NCI-H1436 (cell line): ENCODE results near the gene CWC25.
"Not testable (repeated sequence)": the region's sequence is repeated elsewhere in the genome, so short reads cannot be mapped to it uniquely, and the experiment has no call there.

Experiments used
- DNase-seq: peaks from one replicate; lab custom pipeline; 2025; lab: John Stamatoyannopoulos, UW

The CWC25 gene

GRCh38 chr17:38824899-38825761 is at the start of gene CWC25:
CWC25 (minus strand) TSS chr17:38825321; CDS start chr17:38825183, 138 bp downstream.
- DNase-seq: peak; percentile 93

GRCh38 chr17:38873640-38874380 is 48.7 kb upstream of the CWC25 start:
- no peak for DNase-seq

- peak; percentile 8 for DNase-seq
Measured at GRCh38 chr17:38872671-38873385, 47.7 kb upstream of the CWC25 start.

- DNase-seq: no peak
Measured at GRCh38 chr17:38872027-38872511, 46.9 kb upstream of the CWC25 start.

GRCh38 chr17:38871247-38872015 is 46.3 kb upstream of the CWC25 start:
- DNase-seq: no peak

GRCh38 chr17:38870259-38871165 is 45.4 kb upstream of the CWC25 start:
- DNase-seq: peak; percentile 48

GRCh38 chr17:38869526-38870258 is 44.6 kb upstream of the CWC25 start, which contains the start of gene LASP1:
LASP1 (plus strand) TSS chr17:38870058; CDS start chr17:38870190, 132 bp downstream.
- peak; percentile 90 for DNase-seq

GRCh38 chr17:38868817-38869525 is 43.9 kb upstream of the CWC25 start:
- DNase-seq: peak; percentile 80

- no peak for DNase-seq
Measured at GRCh38 chr17:38867968-38868816, 43.1 kb upstream of the CWC25 start.

GRCh38 chr17:38867179-38867967 is 42.3 kb upstream of the CWC25 start:
- DNase-seq: peak; percentile 65

- DNase-seq: no peak
Measured at GRCh38 chr17:38864636-38865398, 39.7 kb upstream of the CWC25 start.

- peak; percentile 50 for DNase-seq
Measured at GRCh38 chr17:38861399-38861843, 36.3 kb upstream of the CWC25 start.

- no peak for DNase-seq
Measured at GRCh38 chr17:38857271-38857670, 32.1 kb upstream of the CWC25 start.

GRCh38 chr17:38855101-38855714 is 30.1 kb upstream of the CWC25 start:
- not testable (repeated sequence) for DNase-seq

- peak; percentile 99 for DNase-seq
Measured at GRCh38 chr17:38853292-38854219, 28.4 kb upstream of the CWC25 start, which contains the start of gene RPL23. RPL23 (minus strand) TSS chr17:38853721; CDS start chr17:38853710, 11 bp downstream.
